DMS114 treated with DMSO at 0.1 percent for 48 hours (cell line): Measurements from ENCODE around the gene PPP6R3.
"Not testable (repeated sequence)": the region's sequence is repeated elsewhere in the genome, so short reads cannot be mapped to it uniquely, and the experiment has no call there.

Experiments
- DNase-seq: peaks from one replicate; lab custom pipeline; 2025; ENCODE audit not compliant: unreplicated experiment; lab: John Stamatoyannopoulos, UW

The PPP6R3 gene

GRCh38 chr11:68591719-68592118 is 131.2 kb downstream of the PPP6R3 start:
- no peak for DNase-seq

GRCh38 chr11:68593441-68593840 is 132.9 kb downstream of the PPP6R3 start:
- no peak for DNase-seq

- DNase-seq, result no peak
Measured at GRCh38 chr11:68594123-68594522, 133.6 kb downstream of the PPP6R3 start.

GRCh38 chr11:68596231-68596630 is 135.7 kb downstream of the PPP6R3 start:
- DNase-seq, result no peak

- no peak for DNase-seq
Measured at GRCh38 chr11:68598816-68599653, 138.5 kb downstream of the PPP6R3 start.

- DNase-seq, result no peak
Measured at GRCh38 chr11:68601147-68601546, 140.6 kb downstream of the PPP6R3 start.

GRCh38 chr11:68609761-68610160 is 149.2 kb downstream of the PPP6R3 start:
- DNase-seq, result no peak

GRCh38 chr11:68610452-68611116 is 150.0 kb downstream of the PPP6R3 start:
- peak; percentile 84 for DNase-seq

GRCh38 chr11:68615657-68616056 is 155.1 kb downstream of the PPP6R3 start:
- DNase-seq, result no peak

GRCh38 chr11:68617925-68618809 is 157.6 kb downstream of the PPP6R3 start:
- no peak for DNase-seq

- DNase-seq, result no peak
Measured at GRCh38 chr11:68621826-68622225, 161.3 kb downstream of the PPP6R3 start.

- not testable (repeated sequence) for DNase-seq
Measured at GRCh38 chr11:68623706-68624105, 163.2 kb downstream of the PPP6R3 start.

- not testable (repeated sequence) for DNase-seq
Measured at GRCh38 chr11:68625069-68625468, 164.5 kb downstream of the PPP6R3 start.

- DNase-seq, result not testable (repeated sequence)
Measured at GRCh38 chr11:68626236-68626635, 165.7 kb downstream of the PPP6R3 start.

- not testable (repeated sequence) for DNase-seq
Measured at GRCh38 chr11:68628837-68629236, 168.3 kb downstream of the PPP6R3 start.

- not testable (repeated sequence) for DNase-seq
Measured at GRCh38 chr11:68632375-68632774, 171.8 kb downstream of the PPP6R3 start.

- DNase-seq, result peak; percentile 96
Measured at GRCh38 chr11:68632802-68633201, 172.2 kb downstream of the PPP6R3 start.

- not testable (repeated sequence) for DNase-seq
Measured at GRCh38 chr11:68634606-68635005, 174.1 kb downstream of the PPP6R3 start.

- not testable (repeated sequence) for DNase-seq
Measured at GRCh38 chr11:68635172-68635571, 174.6 kb downstream of the PPP6R3 start.

- not testable (repeated sequence) for DNase-seq
Measured at GRCh38 chr11:68635883-68636282, 175.3 kb downstream of the PPP6R3 start.

GRCh38 chr11:68639322-68639721 is 178.8 kb downstream of the PPP6R3 start:
- DNase-seq, result not testable (repeated sequence)
